Cortex of kidney (tissue), 1 donor: ENCODE measurements around the gene SHISA2.

Experiments
- DNase-seq: peaks from one replicate; lab custom pipeline; 2025; lab: John Stamatoyannopoulos, UW

SHISA2 gene

GRCh38 chr13:26048741-26049140 lies 3.1 kb downstream of the SHISA2 start:
- no peak for DNase-seq

GRCh38 chr13:26047040-26047439 lies 4.8 kb downstream of the SHISA2 start:
- no peak for DNase-seq

DNA sequence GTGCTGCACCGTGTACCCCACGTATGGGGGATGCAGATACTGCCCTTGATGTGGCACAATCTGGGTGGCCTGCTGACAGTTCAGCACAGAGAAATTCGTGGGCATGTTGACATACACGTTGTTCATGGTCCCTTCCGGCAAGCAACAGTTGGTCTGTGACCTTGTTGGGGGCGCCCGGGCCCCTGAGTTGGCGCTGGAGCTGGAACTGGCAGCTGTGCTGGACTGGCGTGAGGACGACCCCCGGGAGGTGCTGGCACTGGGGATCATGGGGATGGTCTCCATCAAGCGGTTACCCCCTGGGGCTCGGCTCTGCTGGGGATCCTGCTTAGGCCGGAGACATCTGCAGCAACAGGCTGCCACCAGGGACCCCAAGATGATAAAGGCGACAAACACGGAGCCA lies 5.2 kb downstream of the SHISA2 start:
- DNase-seq = no peak

DNA sequence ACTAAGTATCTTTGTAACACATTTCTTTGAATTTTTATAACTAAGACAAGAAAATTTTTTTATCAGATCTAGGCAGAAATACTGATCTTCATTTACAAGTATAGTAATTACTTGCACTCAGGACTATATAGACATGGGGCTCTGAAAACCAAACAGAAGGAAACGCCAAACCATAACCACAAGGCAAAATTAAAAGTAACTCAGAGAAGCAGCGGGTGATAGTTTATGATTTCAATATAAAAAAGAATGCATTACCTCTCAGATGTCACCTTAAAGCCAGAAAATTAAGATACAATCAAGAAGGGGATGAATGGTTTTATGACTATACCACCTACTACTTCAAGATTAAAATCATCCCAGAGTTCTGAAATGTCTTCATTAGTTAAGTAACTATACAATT lies 6.7 kb downstream of the SHISA2 start:
- DNase-seq = no peak

DNA sequence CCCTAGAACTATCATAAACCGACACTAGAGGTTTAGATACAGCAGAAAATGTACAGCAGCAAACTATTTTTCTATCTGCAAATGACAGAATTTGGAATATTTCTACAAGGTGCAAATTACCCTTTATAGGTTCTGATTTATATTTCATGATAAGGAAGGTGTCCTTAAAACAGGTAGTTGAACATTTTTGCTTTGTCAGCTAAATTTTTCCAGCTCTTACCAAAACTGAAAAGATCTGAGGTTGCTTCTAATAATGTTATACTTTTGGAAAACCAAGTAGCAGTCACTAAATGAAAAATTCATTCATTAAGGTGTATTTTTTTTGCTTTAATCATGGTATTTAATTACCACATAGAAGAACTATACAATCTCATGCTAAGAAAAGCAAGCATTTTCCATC lies 9.0 kb downstream of the SHISA2 start:
- no peak for DNase-seq

DNA sequence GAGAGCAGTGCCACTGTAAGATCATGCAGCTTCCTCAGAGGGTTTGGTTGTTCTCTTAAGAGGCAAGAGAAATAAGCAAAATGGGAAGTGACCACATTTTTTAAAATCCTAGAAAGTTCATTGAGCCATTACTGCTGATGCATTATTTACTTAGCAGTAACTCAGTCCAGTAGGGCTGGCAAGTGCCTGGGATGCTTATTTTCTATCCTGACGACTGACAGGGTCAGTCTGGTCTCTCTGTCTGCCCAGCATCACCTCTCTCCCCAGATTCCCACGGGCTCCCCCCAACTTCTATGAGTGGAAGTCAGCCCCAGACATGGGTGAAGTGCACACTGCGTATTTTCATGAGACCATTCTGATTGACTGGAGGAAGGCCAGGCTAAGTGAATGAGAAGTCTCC lies 10.4 kb downstream of the SHISA2 start:
- no peak for DNase-seq

DNA sequence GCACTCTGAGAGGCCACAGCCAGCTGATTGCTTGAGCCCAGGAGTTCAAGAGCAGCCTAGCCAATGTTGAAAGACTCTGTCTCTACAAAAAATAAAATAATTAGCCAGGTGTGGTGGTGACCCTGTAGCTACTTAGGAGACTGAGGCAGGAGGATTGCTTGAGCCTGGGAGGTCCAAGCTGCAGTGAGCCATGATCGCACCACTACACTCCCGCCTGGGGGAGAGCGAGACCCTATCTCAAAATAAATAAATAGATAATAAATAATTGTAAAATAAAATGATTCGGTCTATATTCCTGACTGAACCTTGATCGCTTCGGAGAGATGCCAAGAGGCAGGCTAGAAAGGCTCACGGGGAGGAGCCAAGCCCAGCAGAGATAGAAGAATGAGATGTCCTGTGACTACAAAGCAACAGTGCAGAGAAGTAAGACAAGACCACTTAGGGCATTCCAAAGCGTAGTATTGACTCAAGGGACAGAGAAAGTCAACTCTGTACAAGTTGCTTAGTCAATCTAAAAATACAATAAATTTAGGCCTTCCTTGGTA lies 12.8 kb downstream of the SHISA2 start:
- no peak for DNase-seq

DNA sequence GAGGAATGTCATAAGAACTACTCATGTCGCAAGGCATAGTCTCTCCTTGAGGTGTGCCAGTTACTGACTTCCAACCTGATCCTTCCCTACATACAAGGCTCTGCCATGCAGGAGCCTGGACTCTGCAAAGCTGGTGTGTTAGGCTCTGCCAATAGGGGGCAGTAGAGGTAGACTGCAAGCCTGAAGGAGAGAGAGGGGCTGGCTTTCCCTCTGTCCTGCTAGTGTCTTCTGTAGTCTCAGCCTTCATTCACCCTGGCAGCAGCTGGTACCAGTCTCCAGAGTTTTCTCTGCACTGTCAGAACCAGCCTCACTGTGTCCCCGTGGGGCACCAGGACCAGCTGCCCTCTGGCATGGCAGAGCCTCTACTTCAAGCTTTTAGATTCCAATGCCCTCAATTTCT lies 14.5 kb downstream of the SHISA2 start:
- DNase-seq = no peak

- DNase-seq = no peak
Measured at GRCh38 chr13:26036383-26036782, 15.4 kb downstream of the SHISA2 start.

DNA sequence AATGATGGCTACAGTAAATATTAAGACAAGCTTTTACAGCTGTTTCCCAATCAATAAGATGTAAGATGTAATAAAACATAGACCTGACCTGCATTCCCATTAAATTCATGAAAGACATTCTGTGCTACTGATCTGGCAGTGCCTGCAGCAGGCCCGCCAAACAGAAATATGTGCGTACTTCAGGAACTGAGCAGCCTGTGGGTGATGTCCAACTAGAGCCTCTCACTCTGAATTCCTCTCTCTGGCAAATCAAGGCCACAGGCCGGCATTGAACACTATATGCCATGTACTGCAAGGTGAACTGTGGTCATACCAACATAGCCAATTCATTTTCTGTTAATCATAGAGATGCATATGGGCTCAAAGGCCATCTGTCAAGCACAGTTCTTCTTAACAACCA lies 17.8 kb downstream of the SHISA2 start:
- no peak for DNase-seq

- DNase-seq = no peak
Measured at GRCh38 chr13:26030331-26030730, 21.5 kb downstream of the SHISA2 start.

DNA sequence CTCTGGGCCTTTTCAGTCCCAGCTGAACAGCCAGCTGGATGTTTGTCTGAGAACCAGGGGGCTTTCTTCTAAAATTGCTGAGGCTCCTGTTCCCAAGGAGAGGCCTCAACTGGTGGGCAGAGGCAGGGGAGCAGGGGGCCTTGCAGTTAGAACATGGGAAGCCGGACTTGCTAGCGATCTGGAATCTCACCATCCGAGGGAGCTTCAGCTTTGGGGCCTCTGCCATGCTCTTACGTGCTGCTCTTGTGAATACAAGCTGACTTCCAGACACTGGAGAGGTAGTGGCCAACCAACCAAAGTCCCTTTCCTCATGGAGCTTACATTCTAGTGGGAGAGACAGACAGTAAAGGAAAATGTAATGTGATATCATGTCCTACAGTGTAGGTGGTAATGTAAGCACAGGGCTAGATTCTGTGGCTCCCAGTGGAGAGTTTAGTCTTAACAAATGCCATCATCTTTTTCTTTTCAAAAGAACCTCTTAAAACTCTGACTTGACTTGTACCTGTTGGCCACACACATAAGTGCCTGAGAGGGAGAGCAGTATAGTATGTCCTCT lies 22.2 kb downstream of the SHISA2 start:
- DNase-seq = no peak

DNA sequence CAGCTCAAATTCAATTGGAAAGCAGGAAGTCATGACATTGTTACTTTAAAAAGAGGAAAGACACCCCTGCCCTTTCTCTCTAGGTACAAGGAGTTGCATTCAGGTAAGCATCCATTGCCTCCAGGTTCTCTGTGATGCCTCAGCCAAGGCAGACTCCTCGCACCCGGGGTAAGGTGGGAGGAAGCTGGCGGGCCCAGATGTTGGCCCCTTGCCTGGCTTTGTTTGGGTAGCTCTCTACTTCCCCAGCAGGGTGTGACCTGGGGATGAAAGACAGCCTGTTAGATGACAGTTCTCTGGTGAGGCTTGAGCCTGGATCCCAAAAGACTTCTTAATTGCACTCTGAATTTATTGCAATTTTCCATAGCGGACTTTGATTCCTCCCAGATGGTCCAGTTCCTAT lies 25.6 kb downstream of the SHISA2 start:
- DNase-seq = no peak

- no peak for DNase-seq
Measured at GRCh38 chr13:26025771-26026170, 26.0 kb downstream of the SHISA2 start.

GRCh38 chr13:26025196-26025595 lies 26.6 kb downstream of the SHISA2 start:
- DNase-seq = no peak

DNA sequence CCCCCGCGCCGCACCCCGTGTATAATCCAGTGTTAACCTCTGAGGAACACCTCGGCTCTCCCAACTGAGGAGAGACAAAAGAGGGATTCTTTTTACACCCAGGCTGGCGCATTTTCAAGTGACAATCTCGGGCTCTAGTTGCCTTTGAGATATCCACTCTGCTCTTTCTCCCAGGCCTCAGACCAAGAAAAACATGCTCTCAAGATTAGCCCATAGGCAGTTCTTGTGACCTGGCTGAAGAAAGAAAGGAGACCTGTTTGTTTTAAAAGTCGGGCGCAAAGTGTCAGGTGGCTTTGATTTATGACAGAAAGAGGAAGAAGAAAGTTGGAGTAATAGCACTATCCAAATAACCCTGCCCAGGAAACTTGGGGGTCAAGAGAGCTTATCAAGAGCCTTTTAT lies 27.3 kb downstream of the SHISA2 start:
- no peak for DNase-seq

GRCh38 chr13:26022538-26023292 lies 29.1 kb downstream of the SHISA2 start:
- DNase-seq = no peak

DNA sequence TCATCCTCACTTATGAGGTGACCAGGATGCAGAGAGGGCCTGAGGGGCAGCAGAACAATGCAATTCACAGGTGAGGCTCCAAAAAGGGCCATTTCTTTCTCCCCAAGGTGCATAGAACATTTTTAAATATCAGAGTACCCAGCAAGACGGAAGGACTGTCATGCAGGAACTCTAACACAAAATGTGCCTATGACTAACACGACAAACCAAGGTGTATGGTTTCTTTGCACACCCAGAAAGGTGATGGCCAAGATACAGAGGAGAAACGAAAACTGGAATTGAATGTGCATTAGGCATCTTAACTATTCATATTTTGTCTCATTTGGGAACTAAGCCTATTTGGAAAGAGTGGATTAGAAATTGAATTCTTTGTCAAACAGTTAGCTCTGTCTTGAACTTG lies 29.9 kb downstream of the SHISA2 start:
- DNase-seq = no peak

GRCh38 chr13:26021516-26021915 lies 30.3 kb downstream of the SHISA2 start:
- no peak for DNase-seq

DNA sequence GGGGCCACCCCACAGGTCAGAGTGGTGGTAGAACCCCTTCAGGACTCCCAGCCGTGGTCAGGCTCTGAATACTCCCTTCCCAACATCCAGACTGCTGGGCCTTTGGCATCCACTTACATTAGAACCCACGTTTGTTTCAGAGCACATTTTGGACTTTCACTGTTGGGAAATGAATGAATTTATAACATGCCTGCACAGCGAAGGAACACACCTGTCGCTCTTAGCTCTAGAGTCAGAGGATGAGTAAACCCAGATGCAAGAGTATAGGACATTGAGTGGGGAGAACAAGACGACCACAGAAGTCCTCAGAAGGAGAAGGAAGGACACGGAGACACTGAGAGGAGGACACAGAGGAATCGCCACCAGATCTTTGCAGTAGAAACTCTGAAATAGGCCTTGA lies 30.9 kb downstream of the SHISA2 start:
- no peak for DNase-seq

GRCh38 chr13:26019881-26020870 lies 31.6 kb downstream of the SHISA2 start:
- DNase-seq = no peak

- no peak for DNase-seq
Measured at GRCh38 chr13:26019251-26019650, 32.6 kb downstream of the SHISA2 start.
